NCI-H1092 treated with DMSO at 0.1 percent for 48 hours (cell line): ENCODE measurements around the gene KIF18A.
"Not testable (repeated sequence)": the region's sequence is repeated elsewhere in the genome, so short reads cannot be mapped to it uniquely, and the experiment has no call there.

ENCODE experiments used
- DNase-seq: peaks from one replicate; lab custom pipeline; 2025; lab: John Stamatoyannopoulos, UW

Gene KIF18A

GRCh38 chr11:28107750-28108618, at the start of gene KIF18A, which contains the start of gene METTL15:
Gene KIF18A (minus strand): TSS chr11:28108156. CDS start chr11:28097947, 10,209 bp downstream.
Gene METTL15 (plus strand): TSS chr11:28108388. CDS start chr11:28113335, 4,947 bp downstream.
- DNase-seq: peak; percentile 98

GRCh38 chr11:28153586-28153985, 45.6 kb upstream of the KIF18A start:
- DNase-seq: no peak

- DNase-seq: no peak
These were observed 44.8 kb upstream of the KIF18A start for GRCh38 chr11:28152743-28153142.

GRCh38 chr11:28146123-28146751, 38.3 kb upstream of the KIF18A start:
- DNase-seq: no peak

- no peak for DNase-seq
These were observed 36.9 kb upstream of the KIF18A start for GRCh38 chr11:28144808-28145207.

- DNase-seq: no peak
These were observed 34.8 kb upstream of the KIF18A start for GRCh38 chr11:28142724-28143123.

- DNase-seq: no peak
These were observed 32.9 kb upstream of the KIF18A start for GRCh38 chr11:28140689-28141455.

GRCh38 chr11:28139841-28140415, 32.0 kb upstream of the KIF18A start:
- DNase-seq: no peak

- no peak for DNase-seq
These were observed 29.9 kb upstream of the KIF18A start for GRCh38 chr11:28137832-28138231.

- no peak for DNase-seq
These were observed 29.4 kb upstream of the KIF18A start for GRCh38 chr11:28137366-28137765.

- DNase-seq: not testable (repeated sequence)
These were observed 28.2 kb upstream of the KIF18A start for GRCh38 chr11:28136157-28136556.

GRCh38 chr11:28133146-28133545, 25.2 kb upstream of the KIF18A start:
- DNase-seq: no peak

- DNase-seq: no peak
These were observed 24.6 kb upstream of the KIF18A start for GRCh38 chr11:28132548-28132947.

- DNase-seq: no peak
These were observed 15.2 kb upstream of the KIF18A start for GRCh38 chr11:28123151-28123581.

GRCh38 chr11:28117712-28118111, 9.8 kb upstream of the KIF18A start:
- DNase-seq: no peak

GRCh38 chr11:28114731-28115130, 6.8 kb upstream of the KIF18A start:
- no peak for DNase-seq

GRCh38 chr11:28114116-28114515, 6.2 kb upstream of the KIF18A start:
- no peak for DNase-seq

- DNase-seq: no peak
These were observed 2.9 kb upstream of the KIF18A start for GRCh38 chr11:28110821-28111200.

- peak; percentile 83 for DNase-seq
These were observed 2.3 kb upstream of the KIF18A start for GRCh38 chr11:28110108-28110820.

GRCh38 chr11:28108958-28109357, 1.0 kb upstream of the KIF18A start:
- DNase-seq: no peak

- DNase-seq: peak; percentile 67
These were observed 686 bp downstream of the KIF18A start for GRCh38 chr11:28107191-28107749.
